Effector CD4-positive, alpha-beta T cell (primary cell): ENCODE measurements around the gene AGAP1.

Experiments
- DNase-seq: peaks from one replicate; pipeline ENCODE4 v3.0.0-alpha.2; 2020

Gene AGAP1

GRCh38 chr2:235670974-235671787 lies 177.3 kb downstream of the AGAP1 start:
- DNase-seq: no peak

- no peak for DNase-seq
Measured at GRCh38 chr2:235672720-235673119, 178.9 kb downstream of the AGAP1 start.

GRCh38 chr2:235674146-235674545 lies 180.3 kb downstream of the AGAP1 start:
- no peak for DNase-seq

DNA sequence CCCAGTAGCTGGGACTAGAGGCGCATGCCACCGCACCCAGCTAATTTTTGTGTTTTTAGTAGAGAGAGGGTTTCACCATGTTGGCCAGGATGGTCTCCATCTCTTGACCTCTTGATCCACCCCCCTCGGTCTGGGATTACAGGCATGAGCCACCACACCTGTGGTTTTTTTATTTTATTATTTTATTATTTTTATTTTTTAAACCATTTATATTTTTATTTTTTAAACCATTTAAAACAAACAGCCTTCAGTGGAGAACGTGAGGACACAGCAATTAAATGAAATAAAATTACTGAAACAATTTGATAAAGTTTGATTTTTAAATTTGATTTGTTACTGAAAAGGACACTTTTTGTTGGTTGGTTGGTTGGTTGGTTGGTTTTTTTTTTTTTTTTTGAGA lies 181.0 kb downstream of the AGAP1 start:
- DNase-seq: no peak

- no peak for DNase-seq
Measured at GRCh38 chr2:235675678-235676535, 182.1 kb downstream of the AGAP1 start.

- no peak for DNase-seq
Measured at GRCh38 chr2:235676536-235676799, 182.6 kb downstream of the AGAP1 start.

DNA sequence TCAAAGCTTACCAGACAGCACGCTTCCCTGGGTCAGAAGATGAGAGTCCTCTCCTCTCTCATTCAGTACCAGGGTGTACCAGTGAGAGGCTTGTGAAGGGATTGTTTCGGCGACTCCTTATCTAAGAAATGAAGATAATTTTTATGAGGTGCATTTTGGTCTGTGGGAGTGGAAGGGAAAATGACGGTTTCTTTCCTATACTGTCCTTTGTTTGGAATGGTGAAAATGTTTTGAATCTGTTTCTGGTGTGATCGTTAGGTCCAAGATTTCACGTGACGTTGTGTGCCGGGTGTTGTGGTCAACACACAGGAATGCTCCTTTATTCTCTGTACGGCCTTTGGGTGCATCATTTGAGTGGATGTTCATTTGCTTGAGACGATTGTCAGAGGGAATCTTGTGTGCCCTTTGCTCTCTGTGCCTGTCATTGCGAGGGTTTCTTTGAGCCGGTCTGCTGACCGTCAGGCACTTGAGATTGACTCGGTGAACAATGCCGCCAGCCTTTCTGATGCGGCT lies 183.5 kb downstream of the AGAP1 start:
- DNase-seq: no peak

DNA sequence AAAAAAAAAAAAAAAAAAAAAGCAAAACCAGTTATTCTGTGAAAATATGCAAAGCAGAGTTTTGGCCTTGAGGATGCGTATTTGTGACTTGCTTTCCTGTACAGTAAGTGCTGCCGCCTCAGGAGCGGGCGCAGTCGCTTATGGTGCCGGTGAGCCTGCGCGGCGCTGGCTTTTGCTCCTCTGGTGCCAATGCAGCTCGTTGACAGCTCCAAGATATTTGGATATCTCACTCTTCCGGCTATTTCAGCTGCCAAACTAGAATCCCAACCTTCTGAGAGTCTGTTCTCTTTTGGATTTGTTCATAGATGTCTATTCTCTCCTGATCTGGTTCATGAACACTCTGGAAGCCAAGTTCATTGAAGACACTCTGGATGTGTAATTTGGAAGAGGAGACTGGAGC lies 184.1 kb downstream of the AGAP1 start:
- no peak for DNase-seq

- DNase-seq: no peak
Measured at GRCh38 chr2:235678712-235679111, 184.9 kb downstream of the AGAP1 start.

DNA sequence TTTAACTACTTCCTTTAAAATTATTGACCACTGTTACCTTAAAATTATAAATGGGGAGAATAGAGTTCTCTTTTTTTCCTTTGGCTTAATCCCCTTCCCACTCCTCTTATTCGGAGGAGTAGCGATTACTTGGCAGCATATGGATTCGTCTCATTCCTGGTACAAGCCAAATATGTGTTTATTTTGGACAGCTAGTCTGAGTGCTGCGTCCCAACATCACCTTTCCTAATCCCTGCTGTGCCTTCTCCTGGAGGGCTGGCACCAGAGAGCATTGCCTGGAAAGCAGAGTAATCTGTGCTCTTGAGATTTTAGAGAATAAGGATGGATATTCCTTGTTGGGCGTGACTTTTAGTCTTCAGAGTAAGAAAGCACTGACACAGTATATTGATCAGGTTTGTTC lies 185.6 kb downstream of the AGAP1 start:
- DNase-seq: no peak

GRCh38 chr2:235685024-235685721 lies 191.3 kb downstream of the AGAP1 start:
- no peak for DNase-seq

DNA sequence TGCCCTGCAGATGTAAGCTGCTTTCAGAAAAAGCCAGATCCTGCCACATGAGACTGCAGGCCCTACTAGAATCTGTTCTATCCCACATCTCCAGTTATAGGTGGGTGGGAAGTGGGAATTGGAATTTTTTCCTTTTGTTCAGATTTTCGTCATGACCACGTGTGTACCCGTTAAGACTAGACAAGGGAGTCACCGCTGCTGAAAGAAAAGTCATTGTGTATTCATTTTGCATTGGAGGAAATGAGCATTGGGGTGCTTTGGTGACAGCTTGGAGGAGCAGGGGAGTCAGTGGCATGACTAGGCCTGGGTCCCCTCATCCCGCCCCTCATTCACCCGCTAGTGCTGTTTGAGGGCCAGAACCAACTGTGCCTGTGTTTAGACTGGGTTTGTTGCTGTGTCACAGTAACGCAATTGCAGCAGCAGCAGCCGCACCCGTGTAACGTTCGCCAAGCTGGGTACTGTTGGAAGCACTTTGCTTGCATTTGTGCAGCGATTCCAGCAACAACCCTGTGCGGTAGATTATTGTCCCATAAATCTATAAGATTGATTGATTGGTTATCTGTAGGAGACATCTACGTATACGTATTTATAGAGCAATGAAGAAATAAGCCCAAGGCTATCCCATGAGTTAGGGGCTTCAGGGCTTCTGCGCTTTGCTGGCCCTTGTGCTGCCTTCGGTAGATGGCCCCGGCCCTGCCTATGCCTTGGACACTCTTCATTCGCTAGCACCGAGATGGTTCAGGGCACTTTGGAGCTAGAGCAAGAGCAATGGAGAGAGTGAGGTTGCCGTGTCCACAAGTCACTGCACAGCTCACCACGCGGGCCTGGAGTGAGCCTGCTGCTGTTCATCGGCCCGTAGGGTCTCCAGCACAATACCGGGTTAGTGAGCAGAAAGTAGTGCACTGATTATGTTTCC lies 194.9 kb downstream of the AGAP1 start:
- no peak for DNase-seq

DNA sequence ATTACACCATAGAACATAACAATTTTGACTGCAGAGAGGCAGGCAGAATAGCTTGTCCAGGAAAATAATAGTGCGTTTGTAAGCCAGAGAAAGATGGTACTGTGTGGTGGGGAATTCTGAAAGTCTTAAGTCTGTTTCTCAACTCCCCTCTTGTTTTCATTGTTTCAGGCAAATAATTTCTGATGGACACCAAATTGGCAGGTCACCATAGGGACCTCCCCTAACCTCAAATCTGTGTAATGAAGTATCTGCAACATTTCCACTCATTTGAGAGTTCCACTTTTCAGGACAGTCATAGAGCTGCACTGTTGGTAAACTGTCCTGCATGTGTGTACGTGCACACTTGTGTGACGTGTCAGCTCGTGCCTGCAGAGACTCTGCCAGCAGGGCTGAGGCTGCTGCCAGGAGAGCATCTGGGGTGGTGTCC lies 195.6 kb downstream of the AGAP1 start:
- DNase-seq: no peak

- DNase-seq: no peak
Measured at GRCh38 chr2:235690082-235690808, 196.4 kb downstream of the AGAP1 start.

GRCh38 chr2:235690809-235691450 lies 197.1 kb downstream of the AGAP1 start:
- no peak for DNase-seq

DNA sequence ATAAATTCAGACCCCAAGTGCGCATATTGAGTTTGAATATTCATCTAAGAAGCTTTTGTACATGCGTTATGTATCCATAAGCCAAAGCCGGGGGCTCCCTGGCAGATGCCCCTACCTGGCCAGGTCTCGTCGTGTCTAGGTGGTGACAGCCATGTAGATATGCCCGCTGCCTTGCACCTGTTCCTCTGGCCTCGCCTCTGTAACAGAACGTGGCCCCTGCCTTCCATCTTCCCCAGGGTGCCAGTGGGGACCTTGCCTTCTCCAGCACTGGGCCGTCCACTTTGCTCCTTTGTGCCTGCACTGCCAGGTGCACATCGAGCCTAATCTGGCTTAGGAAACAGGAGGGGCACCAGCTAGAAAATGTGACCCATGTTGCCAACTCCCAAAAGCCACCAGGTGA lies 198.2 kb downstream of the AGAP1 start:
- DNase-seq: no peak

GRCh38 chr2:235692671-235693171 lies 198.9 kb downstream of the AGAP1 start:
- DNase-seq: no peak

- DNase-seq: no peak
Measured at GRCh38 chr2:235693279-235693678, 199.4 kb downstream of the AGAP1 start.

DNA sequence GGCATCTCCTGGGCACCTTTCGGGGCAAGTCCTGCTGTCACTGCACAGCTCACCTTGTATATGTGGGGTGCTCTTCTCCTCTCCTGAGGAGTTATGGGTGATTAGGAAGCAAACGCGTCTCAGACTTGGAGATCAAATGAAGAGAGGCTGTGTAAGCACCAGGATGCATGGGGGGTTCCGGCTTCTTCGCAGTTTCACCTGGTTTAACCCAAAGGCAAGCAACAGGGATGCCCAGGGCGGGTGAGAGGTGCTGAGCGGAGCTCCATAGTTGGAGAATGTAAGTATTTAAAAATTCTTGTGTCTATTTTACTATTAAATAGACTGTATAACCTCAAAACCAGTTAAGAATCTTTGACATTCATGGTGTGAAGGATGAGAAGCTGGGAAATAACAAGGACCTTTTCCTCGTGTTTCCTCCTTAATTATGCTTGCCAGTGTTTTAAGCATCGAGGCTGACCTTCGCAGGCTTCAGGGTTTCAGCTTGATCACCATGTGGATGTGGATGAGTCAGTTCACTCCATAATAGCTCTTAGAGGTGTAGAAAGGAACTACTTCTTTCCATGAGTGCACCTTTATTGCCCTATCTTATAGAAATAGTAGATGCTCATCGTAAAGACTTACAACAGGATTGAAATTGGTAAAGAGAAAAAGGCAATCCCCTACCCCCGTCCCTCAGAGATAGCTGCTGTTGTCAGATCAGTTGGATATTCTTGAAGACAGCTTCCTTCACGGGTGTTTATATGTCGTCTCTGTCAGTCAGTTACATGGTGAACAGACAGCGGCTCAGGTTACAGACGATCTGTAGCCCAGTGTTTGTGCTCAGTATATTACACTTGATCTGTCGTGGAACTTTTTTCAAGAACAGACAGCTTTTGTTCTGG lies 201.1 kb downstream of the AGAP1 start:
- DNase-seq: no peak

- DNase-seq: no peak
Measured at GRCh38 chr2:235695602-235695895, 201.7 kb downstream of the AGAP1 start.
